Kidney epithelial cell (primary cell): ENCODE measurements around the gene BCR. TPM values are rescaled to one million over a fixed set of nuclear protein-coding genes. Genes with fewer than 3 reads are reported as not detected.

Experiments used
- DNase-seq: peaks from one replicate; pipeline ENCODE4 v3.0.0-alpha.2; 2010; ENCODE audit warnings: low read depth
- H3K27me3 ChIP-seq: 2 replicates; pipeline ENCODE4 v1.6.0; 2011; ENCODE audit warnings: low read length; ENCODE audit not compliant: control insufficient read depth, insufficient read depth
- H3K36me3 ChIP-seq: 2 replicates; pipeline ENCODE4 v1.5.1; 2011; ENCODE audit warnings: low read length; ENCODE audit not compliant: control insufficient read depth, insufficient read depth
- H3K4me3 ChIP-seq: 2 replicates; pipeline ENCODE4 v1.5.1; 2011; ENCODE audit warnings: low read depth, mild to moderate bottlenecking, control low read depth, low read length
- CTCF ChIP-seq: IDR thresholded peaks from 2 replicates; pipeline ENCODE4 v1.5.1; 2011; ENCODE audit warnings: mild to moderate bottlenecking, moderate library complexity, low read length, control low read depth, inconsistent platforms; ENCODE audit not compliant: insufficient read depth, poor library complexity, severe bottlenecking
- total RNA-seq: library from RNA; depleted of rRNA; stranded (reverse); fragments of >200 nt; gene quantifications from 2 replicates; pipeline ENCODE4 v1.2.3, GENCODE V29; 2015

BCR gene
- total RNA-seq, 1 donor from 2014 or later: 42.5 TPM

GRCh38 chr22:23259916-23260644 lies 79.8 kb downstream of the BCR start:
- TF ChIP-seq CTCF: no peak
- no peak for DNase-seq
- no peaks in the 10 kb centered on the region for H3K27me3 ChIP-seq
- H3K36me3 ChIP-seq: no peaks in the 10 kb centered on the region
- no peak overlapping the region for H3K4me3 ChIP-seq

- Histone ChIP-seq H3K4me3 (no peak overlapping the region), H3K36me3 (no peaks in the 10 kb centered on the region), H3K27me3 (no peaks in the 10 kb centered on the region)
- TF ChIP-seq CTCF: no peak
- no peak for DNase-seq
Observed at GRCh38 chr22:23260645-23261581, 80.6 kb downstream of the BCR start.

- Histone ChIP-seq H3K36me3 (no peaks in the 10 kb centered on the region), H3K27me3 (no peaks in the 10 kb centered on the region), H3K4me3 (no peak overlapping the region)
- TF ChIP-seq CTCF: no peak
- DNase-seq: no peak
Observed at GRCh38 chr22:23261900-23262450, 81.7 kb downstream of the BCR start.

GRCh38 chr22:23262518-23263332 lies 82.4 kb downstream of the BCR start:
- Histone ChIP-seq H3K27me3 (no peaks in the 10 kb centered on the region), H3K4me3 (no peak overlapping the region), H3K36me3 (no peaks in the 10 kb centered on the region)
- DNase-seq: no peak
- no peak for TF ChIP-seq CTCF

GRCh38 chr22:23263651-23264555 lies 83.6 kb downstream of the BCR start:
- TF ChIP-seq CTCF: no peak
- Histone ChIP-seq H3K4me3 (no peak overlapping the region), H3K36me3 (no peaks in the 10 kb centered on the region), H3K27me3 (no peaks in the 10 kb centered on the region)
- no peak for DNase-seq
